Measurements from ENCODE around the gene ETS1. TPM values are rescaled to one million over a fixed set of nuclear protein-coding genes. Genes with fewer than 3 reads are reported as not detected.

The ETS1 gene
- total RNA-seq, 1 donor from 2014 or later = 88.0 TPM

DNA sequence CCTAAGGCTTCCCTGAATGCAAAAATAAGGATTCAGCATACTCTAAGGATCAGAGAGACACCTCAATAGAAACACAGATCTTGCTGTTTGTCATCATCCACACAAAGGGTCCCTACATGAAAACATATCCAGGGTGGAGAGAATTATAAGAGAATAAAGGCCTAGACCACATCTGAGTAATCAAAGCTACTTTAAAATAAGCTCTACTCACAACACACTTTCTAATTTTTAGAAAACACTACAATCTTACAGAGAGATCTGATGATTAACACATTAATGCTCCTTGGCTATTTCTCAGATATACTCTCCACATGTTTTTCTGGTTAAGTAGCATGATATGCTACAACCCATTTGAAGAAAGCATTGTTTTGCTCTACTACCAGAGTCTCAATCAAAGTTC lies 108.2 kb downstream of the ETS1 start:
- intact Hi-C loops (cut with DNase I) = no loop called here
- Histone ChIP-seq H3K9me3 (no peaks in the 10 kb centered on the region), H3K27ac (no peak overlapping the region), H3K4me1 (peaks cover 0 to 19% of the 10 kb centered on the region in 2 donors), H3K27me3 (no peaks in the 10 kb centered on the region), H3K36me3 (peaks cover 21 to 58% of the 10 kb centered on the region in 2 donors), H3K4me3 (no peak overlapping the region)
- no peak for DNase-seq (ENCODE audit: low spot score in 2 of 2)
- TF ChIP-seq, protein P1, sequence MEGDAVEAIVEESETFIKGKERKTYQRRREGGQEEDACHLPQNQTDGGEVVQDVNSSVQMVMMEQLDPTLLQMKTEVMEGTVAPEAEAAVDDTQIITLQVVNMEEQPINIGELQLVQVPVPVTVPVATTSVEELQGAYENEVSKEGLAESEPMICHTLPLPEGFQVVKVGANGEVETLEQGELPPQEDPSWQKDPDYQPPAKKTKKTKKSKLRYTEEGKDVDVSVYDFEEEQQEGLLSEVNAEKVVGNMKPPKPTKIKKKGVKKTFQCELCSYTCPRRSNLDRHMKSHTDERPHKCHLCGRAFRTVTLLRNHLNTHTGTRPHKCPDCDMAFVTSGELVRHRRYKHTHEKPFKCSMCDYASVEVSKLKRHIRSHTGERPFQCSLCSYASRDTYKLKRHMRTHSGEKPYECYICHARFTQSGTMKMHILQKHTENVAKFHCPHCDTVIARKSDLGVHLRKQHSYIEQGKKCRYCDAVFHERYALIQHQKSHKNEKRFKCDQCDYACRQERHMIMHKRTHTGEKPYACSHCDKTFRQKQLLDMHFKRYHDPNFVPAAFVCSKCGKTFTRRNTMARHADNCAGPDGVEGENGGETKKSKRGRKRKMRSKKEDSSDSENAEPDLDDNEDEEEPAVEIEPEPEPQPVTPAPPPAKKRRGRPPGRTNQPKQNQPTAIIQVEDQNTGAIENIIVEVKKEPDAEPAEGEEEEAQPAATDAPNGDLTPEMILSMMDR (IDR thresholded peaks at IDR 0.05) = no peak

DNA sequence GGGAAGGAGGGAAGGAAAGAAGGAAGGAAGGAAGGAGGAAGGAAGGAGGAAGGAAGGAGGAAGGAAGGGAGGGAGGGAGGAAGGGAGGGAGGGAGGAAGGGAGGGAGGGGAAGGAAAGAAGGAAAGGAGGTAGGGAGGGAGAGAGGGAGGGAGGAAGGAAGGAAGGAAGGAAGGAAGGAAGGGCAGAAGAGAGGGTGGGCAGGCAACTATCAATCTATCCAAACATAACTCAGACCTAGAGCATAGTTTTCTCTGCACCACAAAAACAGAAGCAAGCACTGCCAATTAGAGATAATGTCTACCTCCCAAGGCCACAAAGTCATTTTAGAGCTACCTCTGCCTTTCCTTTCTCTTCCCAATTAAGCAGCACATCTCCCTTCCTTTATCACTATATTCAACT lies 109.1 kb downstream of the ETS1 start:
- intact Hi-C loops (cut with DNase I) = no loop called here
- TF ChIP-seq, protein P1 (IDR thresholded peaks at IDR 0.05) = no peak
- H3K9me3 ChIP-seq = no peaks in the 10 kb centered on the region
- peaks cover 22 to 54% of the 10 kb centered on the region in 2 donors for H3K36me3 ChIP-seq
- no peak overlapping the region for H3K27ac ChIP-seq
- no peaks in the 10 kb centered on the region for H3K27me3 ChIP-seq
- no peak for DNase-seq (ENCODE audit: low spot score in 2 of 2)
- peaks cover 0 to 27% of the 10 kb centered on the region in 2 donors for H3K4me1 ChIP-seq
- no peak overlapping the region for H3K4me3 ChIP-seq

DNA sequence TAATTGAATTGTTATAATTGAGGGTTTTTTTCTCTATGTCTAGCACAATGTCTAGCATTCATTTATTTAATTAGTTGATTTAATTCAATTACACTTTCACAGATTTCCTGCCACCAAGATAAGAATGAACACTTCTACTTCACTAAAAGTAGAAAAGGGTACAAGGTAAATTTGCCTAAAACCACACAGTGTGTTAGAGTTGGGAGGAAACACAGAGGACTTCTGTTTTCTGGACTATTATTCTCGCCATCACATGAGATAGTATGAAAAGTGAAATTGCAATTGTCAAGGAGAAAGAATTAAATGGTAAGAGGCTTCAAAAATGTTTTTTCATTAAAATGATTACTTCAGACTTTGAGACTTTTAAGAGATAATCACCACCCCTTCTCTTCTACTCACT lies 109.5 kb downstream of the ETS1 start:
- H3K4me1 ChIP-seq = peaks cover 0 to 27% of the 10 kb centered on the region in 2 donors
- no peak overlapping the region for H3K4me3 ChIP-seq
- H3K27ac ChIP-seq = no peak overlapping the region
- TF ChIP-seq, protein P1 (IDR thresholded peaks at IDR 0.05) = no peak
- peaks cover 26 to 50% of the 10 kb centered on the region in 2 donors for H3K36me3 ChIP-seq
- H3K27me3 ChIP-seq = no peaks in the 10 kb centered on the region
- no peak for DNase-seq (ENCODE audit: low spot score in 2 of 2)
- H3K9me3 ChIP-seq = no peaks in the 10 kb centered on the region
- intact Hi-C loops (cut with DNase I) = no loop called here

DNA sequence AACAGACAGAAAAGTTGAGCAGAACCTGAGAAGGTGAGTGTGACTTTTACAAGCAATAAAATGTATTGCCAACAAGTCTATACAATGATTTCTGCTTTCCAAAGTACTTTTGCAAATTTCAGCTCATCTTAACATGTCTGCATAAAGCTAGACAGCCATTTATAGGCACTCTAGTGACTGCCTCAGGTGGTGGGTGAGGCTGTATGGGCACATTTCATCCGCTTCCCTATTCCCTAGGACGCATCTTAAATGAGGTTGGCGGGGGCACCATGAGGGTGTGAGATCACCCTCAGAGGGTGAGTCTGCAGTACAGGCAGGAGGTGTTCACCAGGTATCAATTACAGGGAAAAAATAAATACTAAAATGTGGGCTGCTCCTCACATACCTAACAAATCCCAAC lies 110.1 kb downstream of the ETS1 start:
- peaks cover 31 to 53% of the 10 kb centered on the region in 2 donors for H3K36me3 ChIP-seq

DNA sequence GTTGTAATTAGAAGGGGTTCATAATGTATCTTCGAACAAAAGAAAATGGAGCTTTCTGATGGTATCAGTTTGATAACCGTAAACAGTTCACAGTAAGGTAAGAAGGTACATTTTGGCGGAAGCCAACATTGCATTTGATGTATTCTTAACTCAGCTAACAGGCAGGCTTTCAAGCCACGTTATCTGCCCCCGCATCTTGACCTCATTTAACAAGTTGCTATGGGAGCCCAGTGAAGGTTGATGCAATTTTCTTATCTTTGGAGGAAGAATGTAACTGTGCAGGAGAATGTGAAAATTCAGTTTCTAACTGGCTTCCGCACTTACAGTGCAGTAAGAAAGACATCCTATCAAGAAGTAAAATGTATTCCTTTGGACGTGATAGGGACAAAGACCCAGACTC lies 110.6 kb downstream of the ETS1 start:
- Histone ChIP-seq H3K4me1 (peaks cover 0 to 23% of the 10 kb centered on the region in 2 donors), H3K9me3 (no peaks in the 10 kb centered on the region), H3K27me3 (no peaks in the 10 kb centered on the region), H3K4me3 (no peak overlapping the region), H3K36me3 (peaks cover 31 to 53% of the 10 kb centered on the region in 2 donors), H3K27ac (no peak overlapping the region)
- TF ChIP-seq, protein P1 (IDR thresholded peaks at IDR 0.05) = no peak
- intact Hi-C loops (cut with DNase I) = no loop called here
- DNase-seq (ENCODE audit: low spot score in 2 of 2) = no peak

More for the DNA sequence above, 110.1 kb downstream of the ETS1 start:
- Histone ChIP-seq H3K4me1 (peaks cover 0 to 23% of the 10 kb centered on the region in 2 donors), H3K27ac (no peak overlapping the region), H3K4me3 (no peak overlapping the region), H3K9me3 (no peaks in the 10 kb centered on the region), H3K27me3 (no peaks in the 10 kb centered on the region)
- no peak for DNase-seq (ENCODE audit: low spot score in 2 of 2)
- intact Hi-C loops (cut with DNase I) = no loop called here
- TF ChIP-seq, protein P1 (IDR thresholded peaks at IDR 0.05) = no peak

DNA sequence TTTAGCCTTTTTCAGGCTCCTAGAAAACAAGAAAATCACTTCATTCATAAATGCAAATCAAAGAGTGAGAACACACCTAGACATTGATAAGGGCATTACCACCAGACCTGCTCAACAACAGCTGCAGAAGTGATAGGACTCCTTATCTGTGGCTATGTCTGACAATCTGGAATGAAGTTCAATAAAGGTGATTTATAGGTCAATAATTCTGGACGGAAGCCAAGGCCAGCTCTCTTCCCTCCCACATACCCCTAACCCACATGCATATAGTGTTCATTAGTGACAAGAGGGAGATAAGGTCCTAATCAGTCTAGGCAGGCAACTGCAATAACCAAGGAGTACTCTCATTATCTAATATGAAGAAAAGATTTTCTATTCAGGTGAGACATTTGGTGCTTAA lies 111.3 kb downstream of the ETS1 start:
- TF ChIP-seq, protein P1 (IDR thresholded peaks at IDR 0.05) = no peak
- intact Hi-C loops (cut with DNase I) = no loop called here
- no peak overlapping the region for H3K4me3 ChIP-seq
- H3K36me3 ChIP-seq = peaks cover 31 to 53% of the 10 kb centered on the region in 2 donors
- no peaks in the 10 kb centered on the region for H3K9me3 ChIP-seq
- no peak overlapping the region for H3K27ac ChIP-seq
- no peak for DNase-seq (ENCODE audit: low spot score in 2 of 2)
- peaks cover 0 to 23% of the 10 kb centered on the region in 2 donors for H3K4me1 ChIP-seq
- no peaks in the 10 kb centered on the region for H3K27me3 ChIP-seq
